ENCODE data around the gene WDR59.

DNA sequence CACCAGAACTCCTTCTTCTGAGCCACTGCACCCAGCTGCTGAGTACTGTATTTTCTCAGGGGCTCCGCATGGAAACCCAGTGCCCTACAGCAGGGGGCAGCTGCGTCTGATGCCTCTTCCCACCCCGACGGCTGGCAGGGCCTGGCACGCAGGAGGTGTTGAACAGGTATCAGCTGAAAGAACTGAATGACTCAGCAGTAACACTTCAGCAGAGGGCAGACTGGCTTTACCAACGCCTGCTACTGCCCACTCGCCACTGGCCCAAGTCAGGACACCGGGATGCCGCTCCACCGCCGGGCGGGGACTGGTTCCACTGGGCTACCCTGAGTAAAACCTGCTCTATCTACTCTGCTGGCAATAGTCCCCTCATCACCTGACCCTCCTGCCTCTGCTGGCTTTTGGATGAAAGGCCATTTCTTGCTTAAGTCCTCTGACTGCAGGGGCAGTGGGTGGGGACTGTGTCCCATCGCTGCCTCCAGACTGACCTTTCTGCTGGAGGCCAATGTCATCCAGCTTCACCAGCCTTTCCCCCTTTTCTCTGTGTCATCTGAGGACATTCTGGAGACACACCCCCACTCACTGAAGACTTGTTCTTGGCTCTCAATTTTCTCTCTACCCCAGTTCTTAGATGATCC lies 109.9 kb downstream of the WDR59 start:
- TF ChIP-seq, protein P1, sequence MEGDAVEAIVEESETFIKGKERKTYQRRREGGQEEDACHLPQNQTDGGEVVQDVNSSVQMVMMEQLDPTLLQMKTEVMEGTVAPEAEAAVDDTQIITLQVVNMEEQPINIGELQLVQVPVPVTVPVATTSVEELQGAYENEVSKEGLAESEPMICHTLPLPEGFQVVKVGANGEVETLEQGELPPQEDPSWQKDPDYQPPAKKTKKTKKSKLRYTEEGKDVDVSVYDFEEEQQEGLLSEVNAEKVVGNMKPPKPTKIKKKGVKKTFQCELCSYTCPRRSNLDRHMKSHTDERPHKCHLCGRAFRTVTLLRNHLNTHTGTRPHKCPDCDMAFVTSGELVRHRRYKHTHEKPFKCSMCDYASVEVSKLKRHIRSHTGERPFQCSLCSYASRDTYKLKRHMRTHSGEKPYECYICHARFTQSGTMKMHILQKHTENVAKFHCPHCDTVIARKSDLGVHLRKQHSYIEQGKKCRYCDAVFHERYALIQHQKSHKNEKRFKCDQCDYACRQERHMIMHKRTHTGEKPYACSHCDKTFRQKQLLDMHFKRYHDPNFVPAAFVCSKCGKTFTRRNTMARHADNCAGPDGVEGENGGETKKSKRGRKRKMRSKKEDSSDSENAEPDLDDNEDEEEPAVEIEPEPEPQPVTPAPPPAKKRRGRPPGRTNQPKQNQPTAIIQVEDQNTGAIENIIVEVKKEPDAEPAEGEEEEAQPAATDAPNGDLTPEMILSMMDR (IDR thresholded peaks at IDR 0.05), result no peak
- TF ChIP-seq YY1 (IDR thresholded peaks at IDR 0.05; ENCODE audit: low read depth) (no peak), TEAD4 (IDR thresholded peaks at IDR 0.05; ENCODE audit: borderline replicate concordance, insufficient read depth) (no peak), GABPA (IDR thresholded peaks at IDR 0.05; ENCODE audit: low read depth) (no peak), JUND (IDR thresholded peaks at IDR 0.05) (no peak), RFX5 (IDR thresholded peaks at IDR 0.05; ENCODE audit: low read length) (no peak), MEF2A (IDR thresholded peaks at IDR 0.05; ENCODE audit: borderline replicate concordance, low read depth) (no peak), SMC3 (IDR thresholded peaks at IDR 0.05; ENCODE audit: low read depth, low read length) (no peak), RCOR1 (IDR thresholded peaks at IDR 0.05; ENCODE audit: low read length) (no peak), EZH2phosphoT487 (IDR thresholded peaks at IDR 0.05; ENCODE audit: borderline replicate concordance, low read depth) (no peak), GATA2 (CRISPR knock-in tag; IDR thresholded peaks at IDR 0.05) (no peak), RAD21 (IDR thresholded peaks at IDR 0.05; ENCODE audit: low read length) (no peak)
- TF ChIP-seq, protein P2, sequence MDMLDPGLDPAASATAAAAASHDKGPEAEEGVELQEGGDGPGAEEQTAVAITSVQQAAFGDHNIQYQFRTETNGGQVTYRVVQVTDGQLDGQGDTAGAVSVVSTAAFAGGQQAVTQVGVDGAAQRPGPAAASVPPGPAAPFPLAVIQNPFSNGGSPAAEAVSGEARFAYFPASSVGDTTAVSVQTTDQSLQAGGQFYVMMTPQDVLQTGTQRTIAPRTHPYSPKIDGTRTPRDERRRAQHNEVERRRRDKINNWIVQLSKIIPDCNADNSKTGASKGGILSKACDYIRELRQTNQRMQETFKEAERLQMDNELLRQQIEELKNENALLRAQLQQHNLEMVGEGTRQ (IDR thresholded peaks at IDR 0.05; ENCODE audit: borderline replicate concordance, low read depth, low read length), result no peak
